ENCODE measurements around the gene ANAPC16. TPM values are rescaled to one million over a fixed set of nuclear protein-coding genes. Genes with fewer than 3 reads are reported as not detected.

ANAPC16 gene
- polyA plus RNA-seq, 1 donor from 2014 or later: 209 TPM

- no peaks in the 10 kb centered on the region for H3F3A ChIP-seq (ENCODE audit: insufficient read depth, low read length, poor library complexity, severe bottlenecking)
- no peaks in the 10 kb centered on the region for H3K79me2 ChIP-seq (replicated peaks; ENCODE audit: insufficient read depth, low read length)
- peaks cover 5% of the 10 kb centered on the region for H3K9me2 ChIP-seq (ENCODE audit: insufficient read depth, low read length)
- H3K9me3 ChIP-seq (ENCODE audit: low read length): no peaks in the 10 kb centered on the region
- TF ChIP-seq CTCF (IDR thresholded peaks at IDR 0.05; ENCODE audit: poor library complexity, severe bottlenecking) (no peak), SMC3 (conservative IDR thresholded peaks at IDR 0.05; ENCODE audit: poor library complexity) (no peak), EZH2 (IDR thresholded peaks at IDR 0.05; ENCODE audit: borderline replicate concordance, insufficient read depth, low read length, poor library complexity, severe bottlenecking) (no peak), RAD21 (conservative IDR thresholded peaks at IDR 0.05) (no peak), TAF1 (IDR thresholded peaks at IDR 0.05; ENCODE audit: low read depth) (no peak)
- H3K27ac ChIP-seq (ENCODE audit: low read length): no peak overlapping the region
- no peaks in the 10 kb centered on the region for H3K27me3 ChIP-seq (ENCODE audit: insufficient read depth, low read depth, low read length)
- no peak overlapping the region for H3K4me2 ChIP-seq (ENCODE audit: low read length)
- no peak overlapping the region for H2AFZ ChIP-seq (ENCODE audit: low read depth, low read length)
- H4K20me1 ChIP-seq (ENCODE audit: insufficient read depth): no peaks in the 10 kb centered on the region
- H3K4me3 ChIP-seq (ENCODE audit: low read length): no peak overlapping the region
- H3K36me3 ChIP-seq (ENCODE audit: insufficient read depth, low read length): no peaks in the 10 kb centered on the region
- no peak overlapping the region for H3K9ac ChIP-seq (ENCODE audit: low read length)
These were observed 40.7 kb upstream of the ANAPC16 start for GRCh38 chr10:72175149-72175548.

GRCh38 chr10:72176701-72177100, 39.1 kb upstream of the ANAPC16 start:
- Histone ChIP-seq H3K9me2 (ENCODE audit: insufficient read depth, low read length) (peaks cover 5% of the 10 kb centered on the region), H3K9me3 (ENCODE audit: low read length) (no peaks in the 10 kb centered on the region), H3F3A (ENCODE audit: insufficient read depth, low read length, poor library complexity, severe bottlenecking) (no peaks in the 10 kb centered on the region), H2AFZ (ENCODE audit: low read depth, low read length) (no peak overlapping the region), H3K9ac (ENCODE audit: low read length) (no peak overlapping the region), H3K79me2 (replicated peaks; ENCODE audit: insufficient read depth, low read length) (no peaks in the 10 kb centered on the region), H3K36me3 (ENCODE audit: insufficient read depth, low read length) (no peaks in the 10 kb centered on the region), H4K20me1 (ENCODE audit: insufficient read depth) (no peaks in the 10 kb centered on the region), H3K27me3 (ENCODE audit: insufficient read depth, low read depth, low read length) (no peaks in the 10 kb centered on the region), H3K27ac (ENCODE audit: low read length) (no peak overlapping the region), H3K4me3 (ENCODE audit: low read length) (no peak overlapping the region), H3K4me2 (ENCODE audit: low read length) (no peak overlapping the region)
- TF ChIP-seq MXI1 (conservative IDR thresholded peaks at IDR 0.05; ENCODE audit: poor library complexity, severe bottlenecking): no peak
- TF ChIP-seq SMC3 (conservative IDR thresholded peaks at IDR 0.05; ENCODE audit: poor library complexity): no peak
- no peak for TF ChIP-seq TAF1 (IDR thresholded peaks at IDR 0.05; ENCODE audit: low read depth)
- no peak for TF ChIP-seq EP300 (conservative IDR thresholded peaks at IDR 0.05; ENCODE audit: poor library complexity, severe bottlenecking)
- TF ChIP-seq RAD21 (conservative IDR thresholded peaks at IDR 0.05): no peak
- no peak for TF ChIP-seq REST (IDR thresholded peaks at IDR 0.05; ENCODE audit: borderline replicate concordance)
- no peak for TF ChIP-seq EZH2 (IDR thresholded peaks at IDR 0.05; ENCODE audit: borderline replicate concordance, insufficient read depth, low read length, poor library complexity, severe bottlenecking)
- no peak for TF ChIP-seq POLR2AphosphoS5 (IDR thresholded peaks at IDR 0.05)
